HG03060 (cell line): ENCODE measurements around the gene SYT6.

Experiments
- ATAC-seq: cut with Tn5 transposase; IDR thresholded peaks from one replicate; pipeline ENCODE4 v1.9.1; 2021; ENCODE audit warnings: low read depth, moderate number of reproducible peaks; ENCODE audit not compliant: unreplicated experiment

The SYT6 gene

DNA sequence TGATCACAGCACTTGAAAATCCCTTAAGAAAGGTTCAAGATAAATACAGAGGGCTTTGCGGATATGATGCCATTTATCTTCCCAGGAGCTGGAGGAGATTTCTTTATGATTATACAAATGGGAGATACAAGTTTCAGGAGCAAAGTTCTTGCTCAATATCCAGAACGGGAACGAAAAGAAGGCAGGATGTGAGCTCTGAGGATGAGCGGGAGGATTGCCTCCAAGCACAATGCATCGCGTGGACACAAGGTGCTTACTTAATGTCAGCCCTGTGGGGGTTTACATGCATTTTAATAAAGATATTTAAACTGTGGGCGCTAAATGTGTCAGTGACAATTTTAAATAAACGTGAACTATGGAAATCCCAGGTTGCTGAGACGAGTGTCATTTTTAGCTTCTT is 59.0 kb downstream of the SYT6 start:
- no peak for ATAC-seq

DNA sequence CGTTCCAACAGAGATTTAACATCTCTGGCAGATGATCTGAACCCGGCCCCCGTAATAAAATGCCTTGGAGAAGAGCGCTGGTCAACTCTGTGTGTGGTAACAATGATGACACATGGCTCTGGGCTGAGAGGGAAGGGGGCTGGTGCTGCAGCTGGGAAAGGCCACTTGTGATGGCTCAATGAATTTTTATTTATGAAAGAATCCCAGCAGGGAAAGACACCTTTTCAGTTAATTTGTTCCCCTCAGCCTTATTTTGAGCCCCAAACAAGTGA is 59.4 kb downstream of the SYT6 start:
- no peak for ATAC-seq

DNA sequence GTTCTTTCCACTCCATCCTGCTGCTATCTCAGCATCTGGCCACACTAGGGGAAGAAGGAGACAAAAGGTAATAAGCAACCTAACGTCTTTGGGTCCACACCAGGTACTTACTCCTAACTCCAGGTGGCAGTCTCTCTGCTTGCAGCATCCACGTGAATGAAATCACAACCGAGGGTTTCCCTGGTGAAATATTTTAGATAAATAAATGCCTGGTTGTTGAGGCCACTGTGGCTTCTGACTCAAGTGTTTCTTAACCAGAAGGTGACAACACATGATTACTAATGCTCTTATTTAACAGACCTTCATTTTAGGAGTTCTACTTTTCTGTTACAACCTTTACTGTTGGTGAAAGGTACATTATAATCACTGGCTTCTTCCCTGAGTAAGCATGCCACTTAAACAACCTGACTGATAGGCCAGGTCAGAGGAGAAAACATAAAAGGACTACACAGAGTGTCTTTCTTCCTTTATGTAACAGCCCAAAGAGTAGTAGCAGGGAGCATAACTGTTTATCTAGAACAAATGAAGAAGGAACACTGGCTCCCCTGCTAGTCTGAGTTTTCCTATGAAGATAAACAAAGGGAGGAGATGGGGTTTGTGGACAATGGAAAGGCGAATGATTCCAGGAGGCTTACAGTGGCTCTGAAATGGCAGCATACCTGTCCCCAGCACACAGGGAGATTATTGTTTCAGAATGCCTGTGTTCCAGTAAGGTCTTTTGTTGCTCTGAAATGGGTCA is 59.9 kb downstream of the SYT6 start:
- no peak for ATAC-seq

DNA sequence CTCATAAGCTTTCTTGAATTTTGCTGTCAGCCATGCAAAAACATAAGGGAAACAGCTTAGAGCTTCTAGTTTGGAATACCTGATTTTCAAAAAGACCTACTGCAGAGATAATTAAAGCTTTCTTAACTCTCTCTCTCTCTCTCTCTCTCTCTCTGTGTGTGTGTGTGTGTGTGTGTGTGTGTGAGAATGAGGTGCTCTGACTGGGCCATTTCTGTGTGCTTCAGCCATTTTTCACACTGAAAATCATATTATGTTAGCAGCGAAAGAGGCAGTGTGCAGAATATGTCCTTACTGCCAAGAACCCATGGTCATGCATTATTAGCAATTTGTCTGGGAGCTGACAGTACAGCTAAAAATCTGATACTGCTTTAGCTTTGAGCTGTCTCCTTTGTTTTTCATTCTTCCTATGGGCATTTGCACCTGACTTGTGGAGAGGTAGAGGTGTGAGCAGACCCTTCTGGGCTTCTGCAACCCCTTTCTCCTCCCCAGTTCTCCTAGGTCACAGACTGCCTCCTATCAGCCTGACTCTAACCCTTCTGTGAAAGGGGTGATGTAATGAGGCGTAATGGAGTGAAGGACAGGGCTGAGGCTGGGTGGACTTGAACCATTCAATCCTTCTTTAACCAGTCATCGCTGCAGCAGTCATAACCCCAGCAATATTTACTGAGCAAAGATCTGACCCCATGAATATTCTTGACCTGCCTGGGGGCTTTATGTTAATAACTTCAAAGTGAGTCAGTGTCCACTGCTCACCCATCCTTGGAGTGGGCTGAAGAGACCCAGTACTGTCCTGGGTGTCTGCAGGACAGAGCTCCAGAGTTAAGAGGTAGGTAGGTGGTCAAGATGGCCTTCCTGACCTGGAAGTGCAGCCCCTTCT is 61.2 kb downstream of the SYT6 start:
- no peak for ATAC-seq

DNA sequence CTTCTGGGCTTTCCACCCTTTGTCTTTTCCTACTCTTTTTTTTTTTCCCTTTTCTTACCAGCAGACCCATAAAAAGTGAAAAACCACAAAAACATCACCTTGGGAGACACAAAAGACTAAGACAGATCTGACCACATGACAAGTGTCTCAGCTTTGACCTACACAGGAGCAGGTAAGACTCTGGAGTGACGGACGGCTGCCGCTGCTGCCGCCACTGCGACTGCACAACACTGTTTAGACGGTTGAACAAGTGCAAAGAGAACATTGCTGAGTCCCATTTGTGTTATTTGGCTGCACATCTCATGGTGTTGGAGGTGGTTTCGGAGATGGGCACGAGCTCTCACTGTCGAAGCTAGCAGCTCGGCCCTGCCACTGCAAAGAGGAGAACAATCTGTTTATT is 62.0 kb downstream of the SYT6 start:
- ATAC-seq, result no peak

GRCh38 chr1:114090738-114091505 is 62.7 kb downstream of the SYT6 start:
- no peak for ATAC-seq

- ATAC-seq, result no peak
Measured at GRCh38 chr1:114089502-114090138, 64.0 kb downstream of the SYT6 start.

DNA sequence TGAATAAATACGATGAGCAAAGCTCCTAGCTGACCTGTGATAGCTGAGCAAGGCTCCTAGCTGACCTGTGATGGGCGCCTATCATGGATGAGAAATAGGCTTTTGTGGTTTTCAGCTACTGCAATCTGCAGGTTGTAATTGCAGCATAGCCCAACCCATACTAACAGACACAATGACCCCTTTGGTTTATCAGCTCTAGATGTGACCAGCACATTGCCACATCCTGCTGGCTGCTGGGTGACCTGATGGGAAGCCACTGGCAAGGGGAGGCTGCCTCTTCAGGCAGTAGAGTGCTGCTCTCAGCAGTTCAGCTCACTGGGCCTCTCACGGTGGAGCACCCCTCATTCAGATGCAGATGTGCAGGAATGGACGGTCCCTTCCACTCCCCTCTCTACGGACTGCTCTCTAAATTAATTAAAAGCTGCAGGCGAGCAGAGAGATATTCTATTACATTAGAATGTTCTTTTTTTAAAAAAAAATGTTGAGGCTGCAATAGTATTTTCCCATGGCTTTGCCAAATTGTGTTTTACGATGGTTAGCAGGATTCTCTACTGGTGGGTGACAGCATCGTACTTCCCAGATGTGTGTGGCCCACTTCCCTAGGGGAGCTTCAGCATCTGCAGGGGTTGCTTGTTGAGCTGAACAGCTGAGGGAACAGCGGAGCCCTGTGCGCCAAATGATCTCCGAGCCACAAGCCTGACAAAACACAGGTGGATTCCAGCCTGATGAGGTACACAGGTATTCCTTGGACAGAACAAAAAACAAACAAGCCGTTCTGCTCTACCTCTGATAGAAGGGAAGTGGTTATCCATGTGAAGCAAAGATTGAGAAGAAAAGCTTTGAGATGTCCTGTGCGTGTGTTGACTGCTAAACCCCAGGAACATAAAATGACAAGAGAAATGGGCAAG is 65.0 kb downstream of the SYT6 start:
- ATAC-seq, result no peak

- no peak for ATAC-seq
Measured at GRCh38 chr1:114087495-114087894, 66.2 kb downstream of the SYT6 start.

- ATAC-seq, result no peak
Measured at GRCh38 chr1:114086601-114087368, 66.9 kb downstream of the SYT6 start.

- no peak for ATAC-seq
Measured at GRCh38 chr1:114082867-114083585, 70.6 kb downstream of the SYT6 start.

DNA sequence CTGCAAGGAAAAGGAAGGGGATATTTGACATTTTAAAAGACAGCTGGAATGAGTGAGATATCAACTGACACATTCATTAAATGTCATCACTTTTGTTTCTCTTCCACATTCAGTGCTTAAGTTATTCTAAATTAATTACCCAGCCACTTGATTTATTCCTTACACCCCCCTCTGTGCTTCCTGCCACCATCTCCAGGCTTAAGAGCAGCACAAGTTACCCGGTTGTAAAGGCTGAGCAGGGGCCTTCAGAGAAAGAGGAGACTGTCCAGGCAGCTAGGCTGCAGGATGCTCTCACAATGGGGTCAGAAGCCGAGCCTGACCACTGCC is 71.4 kb downstream of the SYT6 start:
- no peak for ATAC-seq

DNA sequence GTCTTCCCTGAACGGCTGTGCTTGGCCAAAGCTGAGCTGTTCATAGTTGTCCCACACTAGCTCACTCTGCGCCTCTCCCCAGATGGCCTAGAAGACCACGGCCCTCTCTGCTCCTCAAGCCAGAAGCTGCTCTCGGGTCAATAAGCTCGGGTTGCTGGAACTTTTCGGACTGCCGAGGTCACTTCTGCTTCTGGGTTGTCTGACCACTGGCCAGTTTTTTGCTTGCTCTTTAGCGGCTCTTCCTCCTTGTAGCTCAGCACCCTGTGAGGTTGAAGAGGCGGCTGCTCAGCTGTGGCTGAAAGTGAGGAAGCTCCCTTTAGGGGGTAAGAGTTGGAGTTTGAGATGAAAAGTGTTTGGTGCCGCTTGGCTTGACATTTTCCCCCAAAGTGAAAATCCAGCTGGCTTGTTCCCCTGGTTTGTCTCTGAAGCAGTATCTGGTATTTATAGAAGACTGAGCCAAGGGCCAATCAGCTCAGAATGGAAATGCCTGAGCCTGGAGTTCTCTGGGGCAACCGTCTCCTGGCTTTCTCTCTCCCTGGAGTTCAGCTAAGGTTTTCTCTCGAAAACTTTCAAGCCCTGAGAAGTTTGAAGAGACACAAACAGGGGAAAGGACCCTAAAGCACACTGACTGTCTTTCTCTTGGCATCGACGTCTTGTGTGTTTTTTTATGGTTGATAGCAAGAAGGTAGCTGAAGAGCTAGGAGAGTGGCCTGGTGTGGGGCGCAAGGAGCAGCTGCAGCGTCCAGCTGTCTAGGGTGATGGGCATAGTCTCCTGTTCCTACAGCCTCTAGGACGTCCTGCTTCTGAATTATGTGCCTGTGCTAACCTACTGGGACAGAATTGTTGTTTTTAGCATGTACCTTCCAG is 72.0 kb downstream of the SYT6 start:
- no peak for ATAC-seq

DNA sequence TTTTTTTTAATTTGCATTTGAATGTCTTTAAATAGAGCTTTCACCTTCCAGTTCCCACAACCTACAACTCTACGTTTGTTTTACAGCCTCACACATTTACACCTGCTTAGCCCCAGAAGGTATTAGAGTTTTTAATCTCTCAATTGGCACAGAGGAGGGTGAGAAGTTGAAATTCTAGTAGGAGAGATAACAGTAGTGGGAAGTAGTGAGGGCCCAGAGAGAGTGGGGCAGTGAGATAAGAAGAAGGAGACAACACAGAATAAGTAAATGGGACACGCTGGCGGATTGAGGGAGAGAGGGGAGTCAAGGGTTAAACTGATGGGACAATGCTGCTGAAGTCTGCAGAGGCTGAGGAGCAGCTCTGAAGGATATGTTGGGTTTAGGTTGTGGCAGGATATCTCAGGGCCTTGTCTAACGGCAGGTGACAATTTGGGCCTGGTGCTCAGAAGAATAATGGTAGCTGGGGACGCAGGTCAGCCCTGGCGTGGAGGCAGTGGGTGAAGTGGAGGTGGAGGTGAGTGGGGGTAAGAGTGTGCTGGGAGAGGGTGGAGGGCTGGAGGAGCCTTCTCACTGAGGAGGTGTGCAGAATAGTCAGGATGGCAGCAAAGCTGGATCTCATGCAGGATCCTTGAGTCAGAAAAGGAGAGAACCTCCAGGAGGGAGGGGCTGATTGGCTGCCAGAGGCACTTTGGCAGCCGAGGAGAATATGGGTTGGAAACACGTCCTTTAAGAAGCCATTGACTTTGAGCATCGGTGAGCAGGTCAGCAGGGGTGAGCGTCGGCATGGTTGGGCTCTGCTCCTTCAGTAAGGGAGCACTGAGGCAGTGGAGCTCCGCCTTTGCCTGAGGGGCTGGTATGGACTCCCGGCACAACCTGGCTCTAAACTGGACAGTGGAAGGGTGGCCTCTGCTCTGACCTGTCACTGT is 72.9 kb downstream of the SYT6 start:
- no peak for ATAC-seq

DNA sequence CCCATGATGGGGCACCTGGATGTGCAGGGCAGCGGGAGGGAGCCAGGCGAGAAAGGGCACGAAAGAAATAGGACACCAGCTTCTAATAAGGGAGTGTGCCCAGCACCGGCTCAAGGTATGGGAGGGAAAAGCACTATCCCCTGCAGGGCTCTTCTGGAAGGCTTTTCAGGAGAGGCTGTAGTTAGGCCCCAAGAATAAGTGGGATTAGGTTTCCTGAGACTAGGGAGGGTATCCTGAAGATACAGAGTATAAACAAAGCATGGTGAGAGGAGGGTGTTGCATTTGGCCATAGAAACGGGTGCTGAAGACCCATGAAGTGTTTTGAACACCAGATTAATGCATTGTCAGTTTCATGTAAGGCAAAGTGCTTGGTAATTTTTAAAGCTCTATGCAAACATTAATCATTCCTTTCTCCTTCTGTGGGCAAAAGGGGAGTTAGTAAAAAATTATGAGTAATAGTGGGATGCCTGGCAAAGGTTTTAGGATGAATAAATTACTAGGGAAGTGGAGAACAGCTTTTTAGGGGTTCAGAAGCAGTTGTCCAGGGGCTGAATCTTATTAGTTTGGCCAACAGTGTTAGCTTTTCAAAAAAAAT is 74.0 kb downstream of the SYT6 start:
- no peak for ATAC-seq

DNA sequence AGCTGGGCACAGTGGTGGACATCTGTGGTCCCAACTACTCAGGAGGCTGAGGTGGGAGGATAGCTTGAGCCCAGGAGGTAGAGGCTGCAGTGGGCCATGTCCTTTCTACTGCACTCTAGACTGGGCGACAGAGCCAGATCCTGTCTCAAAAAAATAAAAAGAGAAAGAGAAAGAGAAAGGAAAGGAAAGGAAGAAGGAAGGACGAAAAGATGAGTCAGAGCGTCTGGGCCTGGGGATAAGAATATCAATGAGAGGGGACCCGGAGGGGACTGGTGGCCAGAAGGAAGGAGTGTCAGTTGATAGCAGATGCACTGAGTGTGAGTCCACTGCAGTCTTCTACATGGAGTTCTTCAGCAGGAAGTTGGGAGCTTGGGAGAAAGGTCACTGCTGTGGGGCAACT is 75.6 kb downstream of the SYT6 start:
- ATAC-seq, result no peak
